Measurements from ENCODE around the gene CYP24A1.

- TF ChIP-seq POLR2A (IDR thresholded peaks at IDR 0.05) (no peak), CTCF (IDR thresholded peaks at IDR 0.05) (no peak)
These were observed 4.6 kb downstream of the CYP24A1 start for GRCh38 chr20:54168961-54169862.
